Activated naive CD8-positive, alpha-beta T cell treated with anti-CD3 and anti-CD28 coated beads, Interleukin-2, amount 50 U/mL, for 24 hours (primary cell): ENCODE data around the gene PARVG.

Source experiments
- ATAC-seq: fragments of 150-1000 bp; cut with Tn5 transposase; one replicate; pipeline ENCODE4 v1.10.0; 2021
- DNase-seq: peaks from one replicate; pipeline ENCODE4 v3.0.0; 2021
- H3K27ac Mint-ChIP-seq: one replicate; pipeline ENCODE4 v1.8.0; 2021; ENCODE audit warnings: mild to moderate bottlenecking, mixed read lengths
- H3K27me3 Mint-ChIP-seq: one replicate; pipeline ENCODE4 v1.8.0; 2021; ENCODE audit warnings: mixed read lengths
- H3K36me3 Mint-ChIP-seq: one replicate; pipeline ENCODE4 v1.8.0; 2021; ENCODE audit warnings: low read depth, mixed read lengths
- H3K4me1 Mint-ChIP-seq: one replicate; pipeline ENCODE4 v1.8.0; 2021; ENCODE audit warnings: mixed read lengths
- H3K4me3 Mint-ChIP-seq: one replicate; pipeline ENCODE4 v1.8.0; 2021; ENCODE audit warnings: mild to moderate bottlenecking, moderate library complexity, mixed read lengths
- H3K9me3 Mint-ChIP-seq: one replicate; pipeline ENCODE4 v1.8.0; 2021; ENCODE audit warnings: mixed read lengths

The PARVG gene

DNA sequence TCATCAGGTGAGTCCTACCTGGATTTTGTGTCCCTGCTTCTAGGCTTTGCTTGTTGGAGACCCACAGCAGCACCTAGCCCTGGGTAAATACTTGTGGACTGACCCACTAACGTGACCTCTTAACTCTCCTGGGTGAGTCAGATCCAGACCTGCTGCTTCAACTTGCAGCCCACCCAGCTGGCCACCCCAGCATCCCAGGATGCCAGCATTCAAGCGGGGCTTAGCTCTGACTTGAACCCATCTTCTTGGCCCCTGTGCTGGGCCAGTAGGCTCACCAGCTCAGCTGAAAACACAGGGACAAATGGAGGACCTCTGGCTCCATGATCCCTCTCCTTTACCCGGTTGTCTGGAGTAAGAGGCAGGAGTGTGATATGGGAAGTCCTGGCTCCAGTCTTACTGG, 33.5 kb downstream of the PARVG start:
- Mint-ChIP-seq H3K4me3 (no peak overlapping the region), H3K36me3 (peaks cover 5% of the 10 kb centered on the region), H3K27ac (no peak overlapping the region), H3K4me1 (no peaks in the 10 kb centered on the region), H3K27me3 (no peaks in the 10 kb centered on the region), H3K9me3 (peaks cover 13% of the 10 kb centered on the region)
- ATAC-seq, result no peak
- no peak for DNase-seq

GRCh38 chr22:44214764-44215163, 34.0 kb downstream of the PARVG start:
- peaks cover 8% of the 10 kb centered on the region for H3K9me3 Mint-ChIP-seq

GRCh38 chr22:44215287-44215686, 34.6 kb downstream of the PARVG start:
- Mint-ChIP-seq H3K27ac (no peak overlapping the region), H3K27me3 (no peaks in the 10 kb centered on the region), H3K4me3 (no peak overlapping the region), H3K4me1 (no peaks in the 10 kb centered on the region), H3K36me3 (no peaks in the 10 kb centered on the region), H3K9me3 (peaks cover 3% of the 10 kb centered on the region)
- ATAC-seq (no peak), DNase-seq (no peak)

More at GRCh38 chr22:44214764-44215163, 34.0 kb downstream of the PARVG start:
- no peaks in the 10 kb centered on the region for H3K27me3 Mint-ChIP-seq
- H3K4me1 Mint-ChIP-seq, result no peaks in the 10 kb centered on the region
- ATAC-seq (no peak), DNase-seq (no peak)
- H3K36me3 Mint-ChIP-seq, result peaks cover 2% of the 10 kb centered on the region
- H3K4me3 Mint-ChIP-seq, result no peak overlapping the region
- no peak overlapping the region for H3K27ac Mint-ChIP-seq

DNA sequence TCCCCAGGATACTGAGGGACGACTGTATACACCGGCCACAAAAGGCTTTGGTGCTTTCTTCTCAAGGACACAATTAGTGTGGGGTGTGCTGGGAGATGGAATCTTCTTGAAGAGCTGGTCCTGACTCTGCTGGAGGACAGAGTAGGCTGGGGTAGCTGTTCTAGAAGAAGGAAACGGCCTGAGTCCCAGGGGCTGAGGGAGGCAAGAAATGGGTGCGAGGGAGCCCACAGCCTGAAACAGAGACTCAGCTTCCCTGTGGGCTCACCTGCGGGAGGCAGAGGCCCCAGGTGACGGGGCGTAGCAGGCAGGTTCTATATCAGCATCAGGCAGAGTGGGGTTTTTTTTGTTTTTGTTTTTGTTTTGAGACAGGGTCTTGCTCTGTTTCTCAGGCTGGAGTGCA, 36.6 kb downstream of the PARVG start:
- no peak for ATAC-seq
- no peaks in the 10 kb centered on the region for H3K27me3 Mint-ChIP-seq
- H3K4me3 Mint-ChIP-seq, result no peak overlapping the region
- DNase-seq, result no peak
- H3K4me1 Mint-ChIP-seq, result no peaks in the 10 kb centered on the region
- no peak overlapping the region for H3K27ac Mint-ChIP-seq
- H3K9me3 Mint-ChIP-seq, result no peaks in the 10 kb centered on the region
- H3K36me3 Mint-ChIP-seq, result no peaks in the 10 kb centered on the region

- H3K9me3 Mint-ChIP-seq, result no peaks in the 10 kb centered on the region
- DNase-seq (no peak), ATAC-seq (no peak)
- H3K27ac Mint-ChIP-seq, result no peak overlapping the region
- H3K4me3 Mint-ChIP-seq, result no peak overlapping the region
- no peaks in the 10 kb centered on the region for H3K27me3 Mint-ChIP-seq
- no peaks in the 10 kb centered on the region for H3K4me1 Mint-ChIP-seq
- no peaks in the 10 kb centered on the region for H3K36me3 Mint-ChIP-seq
Observed at GRCh38 chr22:44218071-44218470, 37.3 kb downstream of the PARVG start.

GRCh38 chr22:44219101-44219870, 38.6 kb downstream of the PARVG start:
- no peaks in the 10 kb centered on the region for H3K36me3 Mint-ChIP-seq
- H3K4me1 Mint-ChIP-seq, result no peaks in the 10 kb centered on the region
- no peak overlapping the region for H3K4me3 Mint-ChIP-seq
- no peak overlapping the region for H3K27ac Mint-ChIP-seq
- H3K9me3 Mint-ChIP-seq, result no peaks in the 10 kb centered on the region
- H3K27me3 Mint-ChIP-seq, result no peaks in the 10 kb centered on the region
- ATAC-seq (no peak), DNase-seq (no peak)

DNA sequence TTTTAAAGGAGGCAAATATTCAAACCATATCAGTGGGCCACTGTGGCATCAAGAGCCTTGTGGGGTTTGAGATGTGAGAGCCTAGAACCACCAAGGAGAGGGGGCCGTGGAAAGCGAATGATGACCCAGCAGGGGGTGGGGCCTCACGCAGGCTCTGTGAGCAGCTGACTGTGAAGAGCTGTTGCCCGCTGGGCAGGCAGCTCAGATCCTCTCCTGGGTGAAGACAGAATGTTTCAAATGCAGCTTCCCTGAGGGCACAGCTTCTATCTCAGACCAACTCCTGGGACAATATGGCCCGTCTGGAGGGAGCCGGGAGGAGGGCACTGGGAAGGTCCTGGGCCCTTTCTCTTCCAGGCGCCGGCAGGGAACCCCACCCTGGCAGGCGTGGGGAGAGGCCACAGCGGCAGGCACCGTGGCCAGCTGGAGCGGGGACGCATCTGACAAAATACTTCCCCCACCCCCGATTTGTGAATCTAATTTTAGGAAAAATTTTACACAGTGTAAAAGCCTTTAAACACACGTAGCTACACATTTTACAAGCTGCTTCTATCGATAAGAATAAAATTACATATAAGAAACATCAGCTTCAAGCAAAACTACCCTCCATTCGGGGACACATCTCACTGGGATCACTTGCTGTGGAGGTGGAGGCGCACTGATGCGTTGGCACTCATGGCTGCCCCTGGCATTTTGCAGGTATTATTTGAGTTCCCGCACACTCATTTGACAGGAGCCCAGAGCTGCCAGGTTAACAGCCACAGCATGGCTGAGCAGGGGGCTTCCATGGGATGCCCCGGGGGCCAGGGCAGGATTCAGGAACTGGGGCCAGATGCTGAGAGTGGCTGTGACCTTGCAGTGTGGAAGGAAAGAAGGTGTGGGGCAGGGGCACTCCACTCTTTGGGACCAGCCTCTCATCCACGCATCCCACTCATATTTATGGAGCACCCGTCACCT, 40.3 kb downstream of the PARVG start:
- Mint-ChIP-seq H3K4me1 (no peaks in the 10 kb centered on the region), H3K4me3 (no peak overlapping the region), H3K27me3 (peaks cover 9% of the 10 kb centered on the region), H3K9me3 (no peaks in the 10 kb centered on the region), H3K27ac (no peak overlapping the region), H3K36me3 (no peaks in the 10 kb centered on the region)
- ATAC-seq (no peak), DNase-seq (no peak)

DNA sequence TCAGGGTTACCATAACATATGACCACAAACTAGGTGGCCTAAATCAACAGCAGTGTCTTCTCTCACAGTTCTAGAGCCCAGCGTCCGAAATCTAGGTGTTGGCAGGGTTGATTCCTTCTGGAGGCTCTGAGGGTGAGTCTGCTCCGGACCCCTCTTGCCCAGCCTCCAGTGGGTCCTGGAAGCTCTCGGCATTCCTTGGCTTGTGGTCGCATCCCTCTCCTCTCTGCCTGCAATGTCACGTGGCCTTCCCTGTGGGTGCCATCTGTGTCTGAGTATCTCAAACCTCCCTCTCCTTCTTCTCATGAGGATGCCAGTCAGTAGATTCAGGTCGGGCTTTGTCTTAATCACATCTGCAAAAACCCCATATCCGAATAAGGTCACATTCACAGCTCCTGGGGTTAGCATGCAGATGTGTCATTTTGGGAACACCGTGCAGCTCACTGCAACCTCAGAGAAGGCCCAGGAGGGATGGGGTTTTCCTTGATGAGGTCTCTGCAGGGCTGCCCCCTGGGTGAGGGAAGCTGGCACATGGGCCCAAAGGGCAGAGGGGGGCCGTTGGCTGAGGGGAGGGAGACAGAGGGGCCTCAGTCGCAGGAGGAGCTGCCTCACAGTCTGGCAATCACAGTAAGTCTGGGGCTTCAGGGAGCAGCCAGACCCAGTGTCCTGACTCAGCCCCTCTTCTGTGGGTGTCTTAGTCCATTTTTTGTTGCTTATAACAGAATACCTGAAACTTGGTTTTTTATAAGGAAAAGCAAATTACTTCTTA, 41.2 kb downstream of the PARVG start:
- H3K9me3 Mint-ChIP-seq, result no peaks in the 10 kb centered on the region
- no peak overlapping the region for H3K4me3 Mint-ChIP-seq
- H3K27me3 Mint-ChIP-seq, result peaks cover 12% of the 10 kb centered on the region
- ATAC-seq (no peak), DNase-seq (no peak)
- H3K4me1 Mint-ChIP-seq, result no peaks in the 10 kb centered on the region
- no peak overlapping the region for H3K27ac Mint-ChIP-seq
- no peaks in the 10 kb centered on the region for H3K36me3 Mint-ChIP-seq

DNA sequence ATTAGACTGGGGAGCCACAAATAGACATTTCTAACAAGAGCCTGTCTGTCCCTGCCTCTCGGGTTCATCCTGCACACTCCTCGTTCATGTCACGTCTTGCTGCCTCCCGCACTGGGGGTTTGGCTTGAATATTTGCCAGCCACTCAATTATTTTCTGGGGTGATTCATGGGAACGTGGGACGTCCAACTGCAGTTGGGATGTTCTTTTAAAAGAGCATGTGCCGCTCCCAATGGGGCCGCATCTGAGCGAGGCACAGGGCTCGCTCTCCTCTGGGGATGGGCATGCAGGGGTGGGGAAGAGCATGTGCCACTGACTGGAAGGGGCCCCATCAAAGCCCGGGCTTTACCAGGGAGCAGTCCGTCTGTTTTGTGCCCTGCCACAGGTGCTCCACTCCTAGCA, 43.4 kb downstream of the PARVG start:
- Mint-ChIP-seq H3K4me1 (no peaks in the 10 kb centered on the region), H3K4me3 (no peak overlapping the region), H3K27ac (no peak overlapping the region), H3K9me3 (peaks cover 5% of the 10 kb centered on the region), H3K27me3 (peaks cover 12% of the 10 kb centered on the region), H3K36me3 (no peaks in the 10 kb centered on the region)
- no peak for DNase-seq
- ATAC-seq, result no peak

GRCh38 chr22:44225091-44225689, 44.5 kb downstream of the PARVG start:
- H3K4me1 Mint-ChIP-seq, result no peaks in the 10 kb centered on the region
- no peak overlapping the region for H3K4me3 Mint-ChIP-seq
- no peak overlapping the region for H3K27ac Mint-ChIP-seq
- peaks cover 11% of the 10 kb centered on the region for H3K9me3 Mint-ChIP-seq
- ATAC-seq (no peak), DNase-seq (no peak)
- H3K36me3 Mint-ChIP-seq, result no peaks in the 10 kb centered on the region
- peaks cover 12% of the 10 kb centered on the region for H3K27me3 Mint-ChIP-seq

DNA sequence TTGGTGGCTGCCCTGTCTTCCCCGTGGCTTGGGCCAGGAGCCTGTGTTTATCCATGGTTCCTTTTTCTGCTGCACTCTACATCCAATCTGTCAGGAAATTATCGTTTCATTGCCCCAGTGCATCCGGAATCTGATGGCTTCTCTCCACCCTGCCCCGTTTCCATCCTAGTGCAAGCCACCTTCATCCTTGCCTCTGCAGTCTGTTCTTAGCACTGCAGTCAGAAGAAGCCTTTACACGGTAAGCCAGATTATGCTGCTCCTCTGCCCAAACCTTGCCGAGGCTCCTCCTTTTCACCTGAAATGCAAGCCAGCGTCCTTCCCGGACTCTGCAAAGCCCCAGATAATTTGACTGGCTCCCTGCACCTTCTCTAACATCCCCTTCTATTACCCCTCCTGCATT, 45.1 kb downstream of the PARVG start:
- Mint-ChIP-seq H3K4me3 (no peak overlapping the region), H3K36me3 (no peaks in the 10 kb centered on the region), H3K27ac (no peak overlapping the region), H3K9me3 (peaks cover 11% of the 10 kb centered on the region), H3K4me1 (no peaks in the 10 kb centered on the region), H3K27me3 (peaks cover 12% of the 10 kb centered on the region)
- no peak for DNase-seq
- no peak for ATAC-seq

GRCh38 chr22:44229331-44229730, 48.6 kb downstream of the PARVG start:
- H3K4me3 Mint-ChIP-seq, result no peak overlapping the region
- no peak overlapping the region for H3K27ac Mint-ChIP-seq
- DNase-seq, result no peak
- no peak for ATAC-seq
- no peaks in the 10 kb centered on the region for H3K4me1 Mint-ChIP-seq
- no peaks in the 10 kb centered on the region for H3K36me3 Mint-ChIP-seq
- H3K9me3 Mint-ChIP-seq, result peaks cover 11% of the 10 kb centered on the region
- H3K27me3 Mint-ChIP-seq, result peaks cover 12% of the 10 kb centered on the region

DNA sequence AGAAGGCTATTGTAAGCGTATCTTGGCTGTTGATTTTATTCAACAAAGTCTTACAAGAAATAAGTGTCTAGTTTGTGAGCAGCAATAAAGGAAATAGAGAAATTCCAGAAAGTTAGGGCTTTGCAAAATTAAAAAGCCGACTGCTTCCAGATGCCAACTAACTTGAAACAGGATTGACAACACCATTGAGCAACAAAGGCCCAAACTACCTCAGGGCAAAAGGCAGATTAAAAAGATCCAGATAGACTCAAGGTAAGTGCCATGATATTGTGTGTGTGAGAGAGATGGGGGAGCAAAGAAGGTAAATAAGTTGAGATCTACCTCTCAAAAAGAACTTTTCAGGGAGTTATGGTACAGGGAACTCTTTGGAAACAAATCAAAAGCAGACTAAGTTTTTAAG, 49.1 kb downstream of the PARVG start:
- H3K36me3 Mint-ChIP-seq, result no peaks in the 10 kb centered on the region
- peaks cover 12% of the 10 kb centered on the region for H3K27me3 Mint-ChIP-seq
- H3K9me3 Mint-ChIP-seq, result peaks cover 11% of the 10 kb centered on the region
- H3K4me1 Mint-ChIP-seq, result no peaks in the 10 kb centered on the region
- no peak for DNase-seq
- H3K27ac Mint-ChIP-seq, result no peak overlapping the region
- no peak for ATAC-seq
- no peak overlapping the region for H3K4me3 Mint-ChIP-seq

- no peaks in the 10 kb centered on the region for H3K4me1 Mint-ChIP-seq
- ATAC-seq (no peak), DNase-seq (no peak)
- no peak overlapping the region for H3K27ac Mint-ChIP-seq
- H3K27me3 Mint-ChIP-seq, result peaks cover under 1% of the 10 kb centered on the region
- H3K36me3 Mint-ChIP-seq, result no peaks in the 10 kb centered on the region
- H3K9me3 Mint-ChIP-seq, result peaks cover 11% of the 10 kb centered on the region
- H3K4me3 Mint-ChIP-seq, result no peak overlapping the region
Observed at GRCh38 chr22:44231233-44231632, 50.5 kb downstream of the PARVG start.
